Measurements from ENCODE around the gene ZNF230.

The ZNF230 gene

DNA sequence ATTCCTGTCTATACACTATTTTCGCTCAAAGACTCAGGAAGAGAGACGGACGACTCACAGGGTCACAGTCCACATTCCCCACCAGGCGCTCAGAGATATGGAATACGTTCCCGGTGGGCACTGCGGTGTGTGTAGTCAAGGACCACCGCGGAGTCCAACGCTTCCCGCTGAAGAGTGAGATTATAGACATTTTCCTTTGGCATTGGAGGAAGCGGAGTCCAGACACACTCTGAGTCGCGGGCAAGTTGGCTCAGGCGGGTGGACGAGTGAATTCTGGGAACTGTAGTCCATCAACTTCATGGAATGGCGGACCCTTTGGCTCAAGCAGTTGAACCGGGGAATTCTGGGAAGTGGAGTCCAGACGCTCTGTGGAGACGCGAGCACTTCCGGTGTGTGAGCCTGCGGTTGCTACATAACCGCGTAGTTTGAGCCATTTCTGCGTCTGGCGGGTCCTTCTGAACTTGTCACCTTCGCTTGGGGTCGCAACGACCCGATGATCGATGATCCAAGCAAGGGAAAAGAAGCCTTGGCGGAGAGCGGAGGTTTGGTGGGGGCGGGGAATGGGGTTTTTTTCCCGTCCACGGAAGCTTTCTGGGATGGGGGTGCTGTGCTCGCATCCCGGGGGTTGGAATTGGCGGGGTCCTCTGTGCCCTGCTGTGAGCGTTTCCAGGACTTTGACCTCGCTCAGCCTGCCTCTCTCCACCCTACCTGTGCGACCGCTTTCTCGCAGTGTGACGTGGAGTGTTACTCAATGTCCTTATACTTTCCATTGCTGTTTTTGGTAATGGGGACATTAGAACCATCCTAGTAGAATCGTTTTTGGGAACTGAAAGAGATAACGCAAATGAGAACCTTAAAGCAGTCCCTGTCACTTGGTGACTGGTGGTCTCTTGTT lies at the start of gene ZNF230 (continued):
- TF ChIP-seq, protein P1, sequence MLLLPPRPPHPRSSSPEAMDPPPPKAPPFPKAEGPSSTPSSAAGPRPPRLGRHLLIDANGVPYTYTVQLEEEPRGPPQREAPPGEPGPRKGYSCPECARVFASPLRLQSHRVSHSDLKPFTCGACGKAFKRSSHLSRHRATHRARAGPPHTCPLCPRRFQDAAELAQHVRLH (tag by site-specific recombination; IDR thresholded peaks at IDR 0.05) = peak; percentile 92
- TF ChIP-seq ZNF677 (tag by site-specific recombination; IDR thresholded peaks at IDR 0.05) (no peak), ZFP37 (tag by site-specific recombination; IDR thresholded peaks at IDR 0.05) (peak; percentile 58), ZNF510 (tag by site-specific recombination; IDR thresholded peaks at IDR 0.05; ENCODE audit: insufficient replicate concordance) (no peak), ZNF366 (tag by site-specific recombination; conservative IDR thresholded peaks at IDR 0.05) (no peak), ZNF843 (tag by site-specific recombination; IDR thresholded peaks at IDR 0.05) (peak; percentile 54), ZNF16 (tag by site-specific recombination; IDR thresholded peaks at IDR 0.05; ENCODE audit: low read depth) (no peak), ZNF394 (tag by site-specific recombination; IDR thresholded peaks at IDR 0.05; ENCODE audit: borderline replicate concordance) (peak; percentile 54; the same call in 1 of the 2 replicates), ZNF664 (tag by site-specific recombination; IDR thresholded peaks at IDR 0.05) (0 out of 2 replicates have a peak, but pooled peaks have one; percentile 6), ZNF211 (tag by site-specific recombination; IDR thresholded peaks at IDR 0.05; ENCODE audit: low read depth) (no peak), ZNF610 (tag by site-specific recombination; IDR thresholded peaks at IDR 0.05; ENCODE audit: borderline replicate concordance) (peak; percentile 57; the same call in 1 of the 2 replicates), REPIN1 (tag by site-specific recombination; IDR thresholded peaks at IDR 0.05; ENCODE audit: low read depth) (peak; percentile 48; the same call in 1 of the 2 replicates), ZNF629 (tag by site-specific recombination; IDR thresholded peaks at IDR 0.05) (peak; percentile 90), ZNF174 (tag by site-specific recombination; IDR thresholded peaks at IDR 0.05) (no peak), ZNF221 (tag by site-specific recombination; IDR thresholded peaks at IDR 0.05; ENCODE audit: borderline replicate concordance) (no peak), ZFHX2 (tag by site-specific recombination; conservative IDR thresholded peaks at IDR 0.05) (peak; percentile 4), ZSCAN16 (tag by site-specific recombination; IDR thresholded peaks at IDR 0.05) (peak; percentile 100), ZFP3 (tag by site-specific recombination; IDR thresholded peaks at IDR 0.05; ENCODE audit: low read depth) (no peak), BCL11A (tag by site-specific recombination; IDR thresholded peaks at IDR 0.05; ENCODE audit: low read depth) (peak; percentile 34; the same call in 1 of the 2 replicates), ZNF658 (tag by site-specific recombination; IDR thresholded peaks at IDR 0.05) (no peak), FEZF1 (tag by site-specific recombination; IDR thresholded peaks at IDR 0.05) (peak; percentile 67; the same call in 1 of the 2 replicates), OSR2 (tag by site-specific recombination; IDR thresholded peaks at IDR 0.05) (no peak), ZNF837 (tag by site-specific recombination; IDR thresholded peaks at IDR 0.05) (no peak), GLI2 (tag by site-specific recombination; IDR thresholded peaks at IDR 0.05; ENCODE audit: borderline replicate concordance, low read depth) (no peak), ZNF791 (tag by site-specific recombination; IDR thresholded peaks at IDR 0.05) (peak; percentile 54; the same call in 1 of the 2 replicates)
- TF ChIP-seq, protein P2, sequence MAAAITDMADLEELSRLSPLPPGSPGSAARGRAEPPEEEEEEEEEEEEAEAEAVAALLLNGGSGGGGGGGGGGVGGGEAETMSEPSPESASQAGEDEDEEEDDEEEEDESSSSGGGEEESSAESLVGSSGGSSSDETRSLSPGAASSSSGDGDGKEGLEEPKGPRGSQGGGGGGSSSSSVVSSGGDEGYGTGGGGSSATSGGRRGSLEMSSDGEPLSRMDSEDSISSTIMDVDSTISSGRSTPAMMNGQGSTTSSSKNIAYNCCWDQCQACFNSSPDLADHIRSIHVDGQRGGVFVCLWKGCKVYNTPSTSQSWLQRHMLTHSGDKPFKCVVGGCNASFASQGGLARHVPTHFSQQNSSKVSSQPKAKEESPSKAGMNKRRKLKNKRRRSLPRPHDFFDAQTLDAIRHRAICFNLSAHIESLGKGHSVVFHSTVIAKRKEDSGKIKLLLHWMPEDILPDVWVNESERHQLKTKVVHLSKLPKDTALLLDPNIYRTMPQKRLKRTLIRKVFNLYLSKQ (tag by site-specific recombination; IDR thresholded peaks at IDR 0.05; ENCODE audit: borderline replicate concordance) = no peak
- TF ChIP-seq, protein P3, sequence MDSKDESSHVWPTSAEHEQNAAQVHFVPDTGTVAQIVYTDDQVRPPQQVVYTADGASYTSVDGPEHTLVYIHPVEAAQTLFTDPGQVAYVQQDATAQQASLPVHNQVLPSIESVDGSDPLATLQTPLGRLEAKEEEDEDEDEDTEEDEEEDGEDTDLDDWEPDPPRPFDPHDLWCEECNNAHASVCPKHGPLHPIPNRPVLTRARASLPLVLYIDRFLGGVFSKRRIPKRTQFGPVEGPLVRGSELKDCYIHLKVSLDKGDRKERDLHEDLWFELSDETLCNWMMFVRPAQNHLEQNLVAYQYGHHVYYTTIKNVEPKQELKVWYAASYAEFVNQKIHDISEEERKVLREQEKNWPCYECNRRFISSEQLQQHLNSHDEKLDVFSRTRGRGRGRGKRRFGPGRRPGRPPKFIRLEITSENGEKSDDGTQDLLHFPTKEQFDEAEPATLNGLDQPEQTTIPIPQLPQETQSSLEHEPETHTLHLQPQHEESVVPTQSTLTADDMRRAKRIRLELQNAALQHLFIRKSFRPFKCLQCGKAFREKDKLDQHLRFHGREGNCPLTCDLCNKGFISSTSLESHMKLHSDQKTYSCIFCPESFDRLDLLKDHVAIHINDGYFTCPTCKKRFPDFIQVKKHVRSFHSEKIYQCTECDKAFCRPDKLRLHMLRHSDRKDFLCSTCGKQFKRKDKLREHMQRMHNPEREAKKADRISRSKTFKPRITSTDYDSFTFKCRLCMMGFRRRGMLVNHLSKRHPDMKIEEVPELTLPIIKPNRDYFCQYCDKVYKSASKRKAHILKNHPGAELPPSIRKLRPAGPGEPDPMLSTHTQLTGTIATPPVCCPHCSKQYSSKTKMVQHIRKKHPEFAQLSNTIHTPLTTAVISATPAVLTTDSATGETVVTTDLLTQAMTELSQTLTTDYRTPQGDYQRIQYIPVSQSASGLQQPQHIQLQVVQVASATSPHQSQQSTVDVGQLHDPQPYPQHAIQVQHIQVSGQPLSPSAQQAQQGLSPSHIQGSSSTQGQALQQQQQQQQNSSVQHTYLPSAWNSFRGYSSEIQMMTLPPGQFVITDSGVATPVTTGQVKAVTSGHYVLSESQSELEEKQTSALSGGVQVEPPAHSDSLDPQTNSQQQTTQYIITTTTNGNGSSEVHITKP (tag by site-specific recombination; IDR thresholded peaks at IDR 0.05) = peak; percentile 99
- TF ChIP-seq, protein P4, sequence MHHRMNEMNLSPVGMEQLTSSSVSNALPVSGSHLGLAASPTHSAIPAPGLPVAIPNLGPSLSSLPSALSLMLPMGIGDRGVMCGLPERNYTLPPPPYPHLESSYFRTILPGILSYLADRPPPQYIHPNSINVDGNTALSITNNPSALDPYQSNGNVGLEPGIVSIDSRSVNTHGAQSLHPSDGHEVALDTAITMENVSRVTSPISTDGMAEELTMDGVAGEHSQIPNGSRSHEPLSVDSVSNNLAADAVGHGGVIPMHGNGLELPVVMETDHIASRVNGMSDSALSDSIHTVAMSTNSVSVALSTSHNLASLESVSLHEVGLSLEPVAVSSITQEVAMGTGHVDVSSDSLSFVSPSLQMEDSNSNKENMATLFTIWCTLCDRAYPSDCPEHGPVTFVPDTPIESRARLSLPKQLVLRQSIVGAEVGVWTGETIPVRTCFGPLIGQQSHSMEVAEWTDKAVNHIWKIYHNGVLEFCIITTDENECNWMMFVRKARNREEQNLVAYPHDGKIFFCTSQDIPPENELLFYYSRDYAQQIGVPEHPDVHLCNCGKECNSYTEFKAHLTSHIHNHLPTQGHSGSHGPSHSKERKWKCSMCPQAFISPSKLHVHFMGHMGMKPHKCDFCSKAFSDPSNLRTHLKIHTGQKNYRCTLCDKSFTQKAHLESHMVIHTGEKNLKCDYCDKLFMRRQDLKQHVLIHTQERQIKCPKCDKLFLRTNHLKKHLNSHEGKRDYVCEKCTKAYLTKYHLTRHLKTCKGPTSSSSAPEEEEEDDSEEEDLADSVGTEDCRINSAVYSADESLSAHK (tag by site-specific recombination; IDR thresholded peaks at IDR 0.05) = 0 out of 2 replicates have a peak, but pooled peaks have one; percentile 51
- TF ChIP-seq, protein P5, sequence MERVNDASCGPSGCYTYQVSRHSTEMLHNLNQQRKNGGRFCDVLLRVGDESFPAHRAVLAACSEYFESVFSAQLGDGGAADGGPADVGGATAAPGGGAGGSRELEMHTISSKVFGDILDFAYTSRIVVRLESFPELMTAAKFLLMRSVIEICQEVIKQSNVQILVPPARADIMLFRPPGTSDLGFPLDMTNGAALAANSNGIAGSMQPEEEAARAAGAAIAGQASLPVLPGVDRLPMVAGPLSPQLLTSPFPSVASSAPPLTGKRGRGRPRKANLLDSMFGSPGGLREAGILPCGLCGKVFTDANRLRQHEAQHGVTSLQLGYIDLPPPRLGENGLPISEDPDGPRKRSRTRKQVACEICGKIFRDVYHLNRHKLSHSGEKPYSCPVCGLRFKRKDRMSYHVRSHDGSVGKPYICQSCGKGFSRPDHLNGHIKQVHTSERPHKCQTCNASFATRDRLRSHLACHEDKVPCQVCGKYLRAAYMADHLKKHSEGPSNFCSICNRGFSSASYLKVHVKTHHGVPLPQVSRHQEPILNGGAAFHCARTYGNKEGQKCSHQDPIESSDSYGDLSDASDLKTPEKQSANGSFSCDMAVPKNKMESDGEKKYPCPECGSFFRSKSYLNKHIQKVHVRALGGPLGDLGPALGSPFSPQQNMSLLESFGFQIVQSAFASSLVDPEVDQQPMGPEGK (tag by site-specific recombination; IDR thresholded peaks at IDR 0.05) = peak; percentile 91
